Activated CD4-positive, alpha-beta memory T cell treated with anti-CD3 and anti-CD28 coated beads for 36 hours (primary cell): ENCODE measurements around the gene SLC30A10. TPM values are rescaled to one million over a fixed set of nuclear protein-coding genes. Genes with fewer than 3 reads are reported as not detected.
"Not testable (repeated sequence)": the region's sequence is repeated elsewhere in the genome, so short reads cannot be mapped to it uniquely, and the experiment has no call there.

Experiments used
- CTCF ChIA-PET: fragments of 350-600 bp; sonication (Branson Sonifier 250); formaldehyde crosslinking; loops from one replicate; lab custom pipeline; 2021; ENCODE audit warnings: antibody characterized with exemption, inconsistent platforms; lab: Charles Lee
- POLR2A ChIA-PET: fragments of 350-600 bp; sonication (Branson Sonifier 250); formaldehyde crosslinking; loops from one replicate; lab custom pipeline; 2021; ENCODE audit warnings: antibody characterized with exemption; lab: Charles Lee
- DNase-seq: peaks from one replicate; pipeline ENCODE4 v3.0.0-alpha.2; 2020
- H3K27ac Mint-ChIP-seq: one replicate; pipeline ENCODE4 v1.8.0; 2021; ENCODE audit warnings: mixed read lengths
- H3K27me3 Mint-ChIP-seq: one replicate; pipeline ENCODE4 v1.8.0; 2021; ENCODE audit warnings: mixed read lengths
- H3K36me3 Mint-ChIP-seq: one replicate; pipeline ENCODE4 v1.8.0; 2021; ENCODE audit warnings: mixed read lengths
- H3K4me1 Mint-ChIP-seq: one replicate; pipeline ENCODE4 v1.8.0; 2021; ENCODE audit warnings: low read depth, mixed read lengths
- H3K4me3 Mint-ChIP-seq: one replicate; pipeline ENCODE4 v1.8.0; 2021; ENCODE audit warnings: mild to moderate bottlenecking, mixed read lengths
- H3K9me3 Mint-ChIP-seq: one replicate; pipeline ENCODE4 v1.8.0; 2021; ENCODE audit warnings: mixed read lengths
- intact Hi-C: fragments of 100-400 bp; cut with micrococcal nuclease; formaldehyde crosslinking; loops from one replicate; pipeline ENCODE4 v1.15.1; 2023
- total RNA-seq, 2 experiments: library from RNA; stranded (reverse); gene quantifications; one replicate each; pipeline ENCODE4 v1.2.3, GENCODE V29; 2021

Gene SLC30A10
- total RNA-seq, 2 experiments from 2014 or later: not detected

GRCh38 chr1:219949227-219949626 is 20.9 kb upstream of the SLC30A10 start:
- H3K4me1 Mint-ChIP-seq, H3K9me3 Mint-ChIP-seq, H3K4me3 Mint-ChIP-seq, H3K36me3 Mint-ChIP-seq, CTCF ChIA-PET, DNase-seq, H3K27me3 Mint-ChIP-seq, POLR2A ChIA-PET, intact Hi-C loops, H3K27ac Mint-ChIP-seq: not testable (repeated sequence)

- POLR2A ChIA-PET, H3K27ac Mint-ChIP-seq: not testable (repeated sequence)
Observed at GRCh38 chr1:219948766-219949165, 20.4 kb upstream of the SLC30A10 start.

GRCh38 chr1:219945795-219946194 is 17.4 kb upstream of the SLC30A10 start:
- no peak for DNase-seq
- ChIA-PET CTCF (no interaction called here), POLR2A (no interaction called here)
- peaks cover 2% of the 10 kb centered on the region for H3K4me1 Mint-ChIP-seq
- H3K27ac Mint-ChIP-seq: no peak overlapping the region
- no peaks in the 10 kb centered on the region for H3K36me3 Mint-ChIP-seq
- intact Hi-C loops: no loop called here
- peaks cover 7% of the 10 kb centered on the region for H3K9me3 Mint-ChIP-seq
- no peak overlapping the region for H3K4me3 Mint-ChIP-seq
- peaks cover 17% of the 10 kb centered on the region for H3K27me3 Mint-ChIP-seq

More at GRCh38 chr1:219948766-219949165, 20.4 kb upstream of the SLC30A10 start:
- H3K4me3 Mint-ChIP-seq, H3K27me3 Mint-ChIP-seq, H3K36me3 Mint-ChIP-seq, H3K9me3 Mint-ChIP-seq, H3K4me1 Mint-ChIP-seq, CTCF ChIA-PET, DNase-seq, intact Hi-C loops: not testable (repeated sequence)

GRCh38 chr1:219941179-219942118 is 13.1 kb upstream of the SLC30A10 start:
- Mint-ChIP-seq H3K4me1 (peaks cover 2% of the 10 kb centered on the region), H3K4me3 (no peak overlapping the region), H3K9me3 (peaks cover 4% of the 10 kb centered on the region), H3K36me3 (no peaks in the 10 kb centered on the region), H3K27ac (no peak overlapping the region), H3K27me3 (peaks cover 36% of the 10 kb centered on the region)
- intact Hi-C loops: no loop called here
- ChIA-PET POLR2A (no interaction called here), CTCF (no interaction called here)
- no peak for DNase-seq

GRCh38 chr1:219940707-219941106 is 12.3 kb upstream of the SLC30A10 start:
- intact Hi-C loops: no loop called here
- peaks cover 4% of the 10 kb centered on the region for H3K9me3 Mint-ChIP-seq
- H3K4me3 Mint-ChIP-seq: no peak overlapping the region
- peaks cover 2% of the 10 kb centered on the region for H3K4me1 Mint-ChIP-seq
- ChIA-PET POLR2A (no interaction called here), CTCF (no interaction called here)
- no peak for DNase-seq
- H3K27ac Mint-ChIP-seq: no peak overlapping the region
- no peaks in the 10 kb centered on the region for H3K36me3 Mint-ChIP-seq
- H3K27me3 Mint-ChIP-seq: peaks cover 36% of the 10 kb centered on the region

- no peak overlapping the region for H3K27ac Mint-ChIP-seq
- no peak for DNase-seq
- intact Hi-C loops: no loop called here
- ChIA-PET CTCF (no interaction called here), POLR2A (no interaction called here)
- no peaks in the 10 kb centered on the region for H3K36me3 Mint-ChIP-seq
- H3K9me3 Mint-ChIP-seq: peaks cover 4% of the 10 kb centered on the region
- H3K4me3 Mint-ChIP-seq: no peak overlapping the region
- peaks cover 38% of the 10 kb centered on the region for H3K27me3 Mint-ChIP-seq
- H3K4me1 Mint-ChIP-seq: no peaks in the 10 kb centered on the region
Observed at GRCh38 chr1:219938706-219939105, 10.3 kb upstream of the SLC30A10 start.

GRCh38 chr1:219933763-219934162 is 5.4 kb upstream of the SLC30A10 start:
- H3K27me3 Mint-ChIP-seq: peaks cover 30% of the 10 kb centered on the region
- H3K4me1 Mint-ChIP-seq, H3K27ac Mint-ChIP-seq, H3K9me3 Mint-ChIP-seq, CTCF ChIA-PET, H3K36me3 Mint-ChIP-seq, DNase-seq, POLR2A ChIA-PET, intact Hi-C loops, H3K4me3 Mint-ChIP-seq: not testable (repeated sequence)

GRCh38 chr1:219931033-219931432 is 2.7 kb upstream of the SLC30A10 start:
- Mint-ChIP-seq H3K27me3 (peaks cover 36% of the 10 kb centered on the region), H3K9me3 (no peaks in the 10 kb centered on the region), H3K36me3 (no peaks in the 10 kb centered on the region)

GRCh38 chr1:219928791-219929118 is 398 bp upstream of the SLC30A10 start:
- no peaks in the 10 kb centered on the region for H3K9me3 Mint-ChIP-seq
- peaks cover 9% of the 10 kb centered on the region for H3K4me1 Mint-ChIP-seq
- peaks cover 35% of the 10 kb centered on the region for H3K27me3 Mint-ChIP-seq

More at GRCh38 chr1:219931033-219931432, 2.7 kb upstream of the SLC30A10 start:
- no peak for DNase-seq
- peaks cover 9% of the 10 kb centered on the region for H3K4me1 Mint-ChIP-seq
- CTCF ChIA-PET: no interaction called here
- POLR2A ChIA-PET: no interaction called here
- no peak overlapping the region for H3K4me3 Mint-ChIP-seq
- intact Hi-C loops: no loop called here
- H3K27ac Mint-ChIP-seq: no peak overlapping the region

GRCh38 chr1:219927298-219927955 is 930 bp downstream of the SLC30A10 start:
- POLR2A ChIA-PET: no interaction called here
- H3K27ac Mint-ChIP-seq: no peak overlapping the region
- H3K4me3 Mint-ChIP-seq: peak overlapping the region; percentile 24
- no peaks in the 10 kb centered on the region for H3K9me3 Mint-ChIP-seq
- peaks cover 32% of the 10 kb centered on the region for H3K27me3 Mint-ChIP-seq
- no peaks in the 10 kb centered on the region for H3K36me3 Mint-ChIP-seq
- peaks cover 9% of the 10 kb centered on the region for H3K4me1 Mint-ChIP-seq
- intact Hi-C loops: no loop called here
- CTCF ChIA-PET: no interaction called here
- no peak for DNase-seq

More at GRCh38 chr1:219928791-219929118, 398 bp upstream of the SLC30A10 start:
- CTCF ChIA-PET: no interaction called here
- POLR2A ChIA-PET: no interaction called here
- DNase-seq: no peak
- H3K36me3 Mint-ChIP-seq: no peaks in the 10 kb centered on the region
- H3K4me3 Mint-ChIP-seq: no peak overlapping the region
- no peak overlapping the region for H3K27ac Mint-ChIP-seq
- intact Hi-C loops: no loop called here

- H3K36me3 Mint-ChIP-seq: no peaks in the 10 kb centered on the region
- intact Hi-C loops: no loop called here
- H3K27me3 Mint-ChIP-seq: peaks cover 32% of the 10 kb centered on the region
- CTCF ChIA-PET: no interaction called here
- no peak overlapping the region for H3K27ac Mint-ChIP-seq
- no peak for DNase-seq
- POLR2A ChIA-PET: no interaction called here
- H3K4me1 Mint-ChIP-seq: peaks cover 9% of the 10 kb centered on the region
- no peaks in the 10 kb centered on the region for H3K9me3 Mint-ChIP-seq
- no peak overlapping the region for H3K4me3 Mint-ChIP-seq
Observed at GRCh38 chr1:219926363-219926998, 1.9 kb downstream of the SLC30A10 start.

- CTCF ChIA-PET: no interaction called here
- H3K9me3 Mint-ChIP-seq: no peaks in the 10 kb centered on the region
- no peak for DNase-seq
- POLR2A ChIA-PET: no interaction called here
- intact Hi-C loops: no loop called here
- H3K36me3 Mint-ChIP-seq: no peaks in the 10 kb centered on the region
- no peak overlapping the region for H3K27ac Mint-ChIP-seq
- no peak overlapping the region for H3K4me3 Mint-ChIP-seq
- peaks cover 27% of the 10 kb centered on the region for H3K27me3 Mint-ChIP-seq
- H3K4me1 Mint-ChIP-seq: peaks cover 9% of the 10 kb centered on the region
Observed at GRCh38 chr1:219924342-219924741, 4.0 kb downstream of the SLC30A10 start.
